GM12872 (cell line): ENCODE data around the gene TBC1D12.

ENCODE experiments used
- CTCF ChIP-seq: IDR thresholded peaks from 3 replicates; pipeline ENCODE4 v1.5.1; 2011; ENCODE audit warnings: low read depth, mild to moderate bottlenecking, low read length, moderate library complexity; ENCODE audit not compliant: insufficient read depth

Gene TBC1D12

GRCh38 chr10:94424714-94425337, 22.5 kb downstream of the TBC1D12 start:
- TF ChIP-seq CTCF = no peak

- TF ChIP-seq CTCF = no peak
These were observed 23.6 kb downstream of the TBC1D12 start for GRCh38 chr10:94425942-94426341.

- no peak for TF ChIP-seq CTCF
These were observed 24.8 kb downstream of the TBC1D12 start for GRCh38 chr10:94427166-94427565.

GRCh38 chr10:94428766-94429707, 26.7 kb downstream of the TBC1D12 start:
- TF ChIP-seq CTCF = no peak

DNA sequence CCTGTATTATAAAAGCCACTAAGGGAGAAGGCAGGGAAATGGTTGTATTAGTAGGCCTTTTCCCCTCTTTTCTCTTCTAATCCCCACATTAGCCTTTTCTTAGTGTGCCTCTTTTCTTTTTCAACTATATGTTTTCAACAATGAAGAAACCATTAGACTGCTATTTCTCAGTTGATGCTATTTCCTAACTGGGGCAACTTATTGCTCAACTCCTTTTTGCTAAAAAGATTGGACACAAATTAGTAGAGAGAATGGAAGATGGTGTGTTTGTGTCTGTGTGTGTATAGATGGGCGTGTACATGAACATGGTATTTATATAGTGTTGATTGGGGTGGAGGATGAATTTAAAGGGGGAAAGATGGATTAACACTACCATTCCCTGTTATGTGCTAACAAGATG, 28.4 kb downstream of the TBC1D12 start:
- no peak for TF ChIP-seq CTCF

DNA sequence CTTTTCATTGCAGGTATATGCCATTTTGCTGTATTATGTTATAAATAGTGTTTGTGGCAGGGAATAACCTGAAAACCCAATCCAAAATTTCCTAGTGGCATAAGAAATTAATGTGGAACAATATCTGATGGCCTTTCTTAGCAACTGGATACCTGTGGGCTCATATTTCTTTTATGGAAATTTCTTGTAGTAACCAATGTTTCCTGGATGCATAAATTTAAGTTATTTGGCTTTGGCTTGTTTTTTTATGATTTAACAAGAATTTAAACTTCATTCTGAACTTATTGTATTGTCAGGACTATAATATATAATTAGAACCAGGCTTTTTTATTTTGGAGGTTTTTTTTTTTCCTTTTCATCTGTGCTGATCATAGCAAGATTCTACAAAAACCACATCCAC, 30.1 kb downstream of the TBC1D12 start:
- TF ChIP-seq CTCF = no peak

DNA sequence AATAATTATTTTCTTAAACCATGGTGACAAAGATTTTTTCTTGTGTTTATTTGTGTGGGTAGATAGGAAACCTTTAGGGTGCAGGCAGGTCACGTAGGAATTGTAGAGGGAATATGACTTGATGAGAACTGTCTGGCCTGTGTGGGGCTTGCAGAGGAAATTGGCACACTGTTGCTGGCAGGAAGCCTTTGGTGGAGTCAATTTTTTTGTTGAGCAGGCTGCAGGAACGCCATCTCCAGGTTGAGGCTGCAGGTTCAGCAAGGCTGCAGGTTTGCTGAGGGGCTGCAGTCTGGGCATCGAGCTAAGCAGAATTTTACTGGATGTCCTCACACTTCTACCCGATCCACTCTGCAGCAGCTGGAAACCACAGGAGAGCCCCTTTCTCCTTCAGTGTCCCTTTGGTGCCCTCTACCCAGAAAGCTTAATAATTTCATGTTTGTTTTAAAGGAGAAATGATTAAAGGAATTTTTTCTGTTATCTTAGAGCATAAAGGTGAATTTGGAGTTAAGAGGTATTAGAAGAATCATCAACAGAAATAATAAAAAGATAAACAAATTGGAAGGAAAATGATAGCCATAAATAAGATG, 37.0 kb downstream of the TBC1D12 start:
- no peak for TF ChIP-seq CTCF
